ENCODE results near the gene QPRT.
"Not testable (repeated sequence)": the region's sequence is repeated elsewhere in the genome, so short reads cannot be mapped to it uniquely, and the experiment has no call there.

Gene QPRT

GRCh38 chr16:29650771-29651170, 28.2 kb upstream of the QPRT start:
- no peak overlapping the region for H3K4me3 Mint-ChIP-seq
- H3K27me3 Mint-ChIP-seq: no peaks in the 10 kb centered on the region
- H3K9me3 Mint-ChIP-seq: no peaks in the 10 kb centered on the region
- peak overlapping the region; percentile 79 for H3K27ac Mint-ChIP-seq
- intact Hi-C loops (cut with micrococcal nuclease): loop anchor here (10.0 kb wide), 1 partner anchor 54 kb away; no protein-coding TSS in a partner anchor
- H3K4me1 Mint-ChIP-seq (ENCODE audit: low read depth): peaks cover 53% of the 10 kb centered on the region
- H3K36me3 Mint-ChIP-seq (ENCODE audit: low read depth): no peaks in the 10 kb centered on the region

GRCh38 chr16:29651774-29652349, 27.1 kb upstream of the QPRT start:
- intact Hi-C loops (cut with micrococcal nuclease): loop anchor here (10.0 kb wide), 1 partner anchor 53 kb away; no protein-coding TSS in a partner anchor
- no peaks in the 10 kb centered on the region for H3K9me3 Mint-ChIP-seq

DNA sequence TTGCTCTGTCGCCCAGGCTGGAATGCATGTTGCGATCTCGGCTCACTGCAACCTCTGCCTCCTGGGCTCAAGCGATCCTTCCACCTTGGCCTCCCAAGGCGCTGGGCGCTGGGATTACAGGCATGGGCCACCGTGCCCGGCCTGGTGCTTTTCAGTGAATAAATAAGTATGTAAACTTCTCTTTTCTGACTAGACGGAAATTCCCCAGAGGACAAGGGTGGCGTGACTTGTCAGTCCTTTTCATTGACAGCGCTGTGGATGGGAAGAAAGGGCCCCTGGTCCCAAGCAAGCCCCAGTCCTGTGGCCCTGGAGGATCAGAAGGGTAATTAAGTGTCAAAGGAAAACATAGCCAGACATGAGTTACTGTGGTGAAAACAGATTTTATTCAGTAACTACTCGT, 25.5 kb upstream of the QPRT start:
- Mint-ChIP-seq H3K27me3 (no peaks in the 10 kb centered on the region), H3K9me3 (no peaks in the 10 kb centered on the region), H3K4me3 (peak overlapping the region; percentile 41), H3K36me3 (ENCODE audit: low read depth) (no peaks in the 10 kb centered on the region), H3K4me1 (ENCODE audit: low read depth) (peaks cover 51% of the 10 kb centered on the region), H3K27ac (peak overlapping the region; percentile 84)
- intact Hi-C loops (cut with micrococcal nuclease): loop anchor here (10.0 kb wide), 1 partner anchor 51 kb away; no protein-coding TSS in a partner anchor

More at GRCh38 chr16:29651774-29652349, 27.1 kb upstream of the QPRT start:
- Mint-ChIP-seq H3K27me3 (no peaks in the 10 kb centered on the region), H3K36me3 (ENCODE audit: low read depth) (no peaks in the 10 kb centered on the region), H3K27ac (peak overlapping the region; percentile 84), H3K4me3 (no peak overlapping the region), H3K4me1 (ENCODE audit: low read depth) (peaks cover 50% of the 10 kb centered on the region)

DNA sequence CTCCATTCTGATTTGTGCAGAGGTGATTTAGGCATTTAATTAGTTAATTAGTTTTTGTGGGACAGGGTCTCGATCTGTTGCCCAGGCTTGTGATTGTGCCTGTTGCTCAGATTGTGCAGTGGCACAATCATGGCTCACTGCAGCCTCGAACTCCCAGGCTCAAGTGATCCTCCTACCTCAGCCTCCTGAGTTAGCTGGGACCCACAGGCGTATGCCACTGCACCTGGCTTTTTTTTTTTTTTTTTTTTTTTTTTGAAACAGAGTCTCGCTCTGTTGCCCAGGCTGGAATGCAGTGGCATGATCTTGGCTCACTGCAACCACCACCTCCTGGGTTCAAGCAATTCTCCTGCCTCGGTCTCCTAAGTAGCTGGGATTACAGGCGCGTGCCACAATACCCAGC, 25.1 kb upstream of the QPRT start:
- peak overlapping the region; percentile 84 for H3K27ac Mint-ChIP-seq
- not testable (repeated sequence) for H3K36me3 Mint-ChIP-seq (ENCODE audit: low read depth); H3K4me3 Mint-ChIP-seq

GRCh38 chr16:29656688-29657523, 22.1 kb upstream of the QPRT start:
- Mint-ChIP-seq H3K36me3 (ENCODE audit: low read depth) (no peaks in the 10 kb centered on the region), H3K4me1 (ENCODE audit: low read depth) (peaks cover 49% of the 10 kb centered on the region), H3K27ac (peak overlapping the region; percentile 14), H3K9me3 (no peaks in the 10 kb centered on the region), H3K4me3 (no peak overlapping the region), H3K27me3 (no peaks in the 10 kb centered on the region)
- intact Hi-C loops (cut with micrococcal nuclease): loop anchor here (10.0 kb wide), 1 partner anchor 48 kb away; no protein-coding TSS in a partner anchor

More for the DNA sequence above, 25.1 kb upstream of the QPRT start:
- not testable (repeated sequence) for H3K9me3 Mint-ChIP-seq, H3K27me3 Mint-ChIP-seq
- H3K4me1 Mint-ChIP-seq (ENCODE audit: low read depth): peaks cover 54% of the 10 kb centered on the region
- intact Hi-C loops (cut with micrococcal nuclease): loop anchor here (10.0 kb wide), 1 partner anchor 51 kb away; no protein-coding TSS in a partner anchor

- peaks cover 9% of the 10 kb centered on the region for H3K36me3 Mint-ChIP-seq (ENCODE audit: low read depth)
- H3K27me3 Mint-ChIP-seq: no peaks in the 10 kb centered on the region
- H3K27ac Mint-ChIP-seq: no peak overlapping the region
- intact Hi-C loops (cut with micrococcal nuclease): loop anchor here (10.0 kb wide), 1 partner anchor 46 kb away; no protein-coding TSS in a partner anchor
- no peaks in the 10 kb centered on the region for H3K9me3 Mint-ChIP-seq
- peaks cover 56% of the 10 kb centered on the region for H3K4me1 Mint-ChIP-seq (ENCODE audit: low read depth)
- H3K4me3 Mint-ChIP-seq: no peak overlapping the region
Measured at GRCh38 chr16:29658705-29659104, 20.3 kb upstream of the QPRT start.

DNA sequence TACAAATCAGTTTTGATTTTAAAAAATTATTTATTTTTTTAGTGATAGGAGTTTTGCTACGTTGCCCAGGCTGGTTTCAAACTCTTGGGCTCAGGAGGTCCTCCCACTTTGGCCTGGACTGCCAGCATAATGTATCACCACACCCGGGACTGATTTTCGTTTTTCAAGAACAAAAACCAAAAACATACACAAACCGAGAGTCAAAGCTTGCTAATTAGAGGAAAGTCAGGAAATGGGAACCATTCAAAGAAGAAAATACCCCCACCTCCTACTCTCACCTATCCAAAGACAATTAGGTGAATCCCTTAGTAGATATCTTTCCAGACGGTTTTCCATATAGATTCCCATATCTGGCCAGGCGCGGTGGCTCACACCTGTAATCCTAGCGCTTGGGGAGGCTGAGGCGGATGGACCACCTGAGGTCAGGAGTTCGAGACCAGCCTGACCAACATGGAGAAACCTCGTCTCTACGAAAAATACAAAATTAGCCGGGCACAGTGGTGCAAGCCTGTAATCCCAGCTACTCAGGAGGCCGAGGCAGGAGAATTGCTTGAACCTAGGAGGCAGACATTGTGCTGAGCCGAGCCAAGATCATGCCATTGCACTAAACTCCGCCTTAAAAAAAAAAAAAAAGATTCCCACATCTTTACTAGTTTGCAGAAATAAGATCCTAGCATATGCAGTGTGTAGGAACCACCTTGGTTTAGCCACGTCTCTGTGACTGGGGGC, 16.8 kb upstream of the QPRT start:
- H3K27me3 Mint-ChIP-seq: no peaks in the 10 kb centered on the region
- H3K4me1 Mint-ChIP-seq (ENCODE audit: low read depth): peaks cover 71% of the 10 kb centered on the region
- H3K4me3 Mint-ChIP-seq: peak overlapping the region; percentile 89
- intact Hi-C loops (cut with micrococcal nuclease): no loop called here
- peaks cover 44% of the 10 kb centered on the region for H3K36me3 Mint-ChIP-seq (ENCODE audit: low read depth)
- peak overlapping the region; percentile 92 for H3K27ac Mint-ChIP-seq
- H3K9me3 Mint-ChIP-seq: no peaks in the 10 kb centered on the region

- H3K9me3 Mint-ChIP-seq: no peaks in the 10 kb centered on the region
- H3K4me3 Mint-ChIP-seq: peak overlapping the region; percentile 89
- intact Hi-C loops (cut with micrococcal nuclease): no loop called here
- H3K4me1 Mint-ChIP-seq (ENCODE audit: low read depth): peaks cover 76% of the 10 kb centered on the region
- H3K27me3 Mint-ChIP-seq: no peaks in the 10 kb centered on the region
- peaks cover 47% of the 10 kb centered on the region for H3K36me3 Mint-ChIP-seq (ENCODE audit: low read depth)
- peak overlapping the region; percentile 92 for H3K27ac Mint-ChIP-seq
Measured at GRCh38 chr16:29662729-29663015, 16.3 kb upstream of the QPRT start.

- H3K4me3 Mint-ChIP-seq: peak within 1 kb of the TSS; percentile 89
- peaks cover 53% of the 10 kb centered on the region for H3K36me3 Mint-ChIP-seq (ENCODE audit: low read depth)
- H3K9me3 Mint-ChIP-seq: no peaks in the 10 kb centered on the region
- peaks cover 80% of the 10 kb centered on the region for H3K4me1 Mint-ChIP-seq (ENCODE audit: low read depth)
- no peaks in the 10 kb centered on the region for H3K27me3 Mint-ChIP-seq
- peak within 1 kb of the TSS; percentile 92 for H3K27ac Mint-ChIP-seq
- intact Hi-C loops (cut with micrococcal nuclease): no loop called here
Measured at GRCh38 chr16:29663016-29663806, 15.8 kb upstream of the QPRT start, which contains the start of gene SPN. TSS of gene SPN (plus strand) at chr16:29663247. CDS start at chr16:29663729, 482 bp downstream.

- Mint-ChIP-seq H3K4me1 (ENCODE audit: low read depth) (peaks cover 78% of the 10 kb centered on the region), H3K9me3 (no peaks in the 10 kb centered on the region), H3K27me3 (no peaks in the 10 kb centered on the region), H3K27ac (peak overlapping the region; percentile 92), H3K4me3 (peak overlapping the region; percentile 89), H3K36me3 (ENCODE audit: low read depth) (peaks cover 57% of the 10 kb centered on the region)
- intact Hi-C loops (cut with micrococcal nuclease): no loop called here
Measured at GRCh38 chr16:29663807-29664090, 15.2 kb upstream of the QPRT start.

- Mint-ChIP-seq H3K27me3 (no peaks in the 10 kb centered on the region), H3K4me3 (peak overlapping the region; percentile 89), H3K9me3 (no peaks in the 10 kb centered on the region), H3K27ac (peak overlapping the region; percentile 92), H3K4me1 (ENCODE audit: low read depth) (peaks cover 73% of the 10 kb centered on the region), H3K36me3 (ENCODE audit: low read depth) (peaks cover 60% of the 10 kb centered on the region)
- intact Hi-C loops (cut with micrococcal nuclease): no loop called here
Measured at GRCh38 chr16:29664091-29664921, 14.7 kb upstream of the QPRT start.

DNA sequence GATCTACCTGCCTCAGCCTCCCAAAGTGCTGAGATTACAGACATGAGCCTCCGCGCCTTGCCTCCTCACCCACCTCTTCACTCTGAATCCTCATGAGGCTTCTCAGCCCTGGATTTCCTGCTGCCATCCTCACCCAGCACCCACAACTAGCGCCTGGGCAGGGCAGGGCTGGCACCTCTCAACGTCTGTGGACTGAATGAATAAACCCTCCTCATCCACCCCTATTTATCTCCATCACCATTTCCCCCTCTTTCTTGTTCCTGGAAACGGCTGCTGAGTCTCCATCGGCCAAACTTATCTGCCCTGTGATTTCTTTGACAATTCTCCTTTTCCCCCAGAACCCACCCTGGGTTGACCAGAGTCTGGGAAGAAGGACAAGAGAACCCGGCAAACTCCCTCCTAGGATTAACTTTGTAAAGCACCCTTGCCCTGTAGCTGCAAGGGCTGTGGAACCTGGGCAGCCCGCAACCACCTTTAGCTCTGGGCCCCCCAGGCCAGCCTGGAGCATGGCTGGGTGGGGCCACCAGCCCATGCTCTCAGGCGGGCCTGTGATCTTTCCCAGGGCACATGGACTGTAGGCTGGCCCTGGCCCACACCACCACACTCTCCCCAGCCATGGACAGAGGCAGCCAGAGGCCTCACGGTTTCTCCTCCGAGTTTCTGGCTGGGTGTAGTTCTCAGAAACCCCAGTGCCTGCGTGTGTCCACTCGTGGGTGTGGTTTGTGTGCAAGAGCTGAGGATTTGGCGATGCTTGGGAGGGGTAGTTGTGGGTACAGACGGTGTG, 13.5 kb upstream of the QPRT start:
- Mint-ChIP-seq H3K36me3 (ENCODE audit: low read depth) (peaks cover 68% of the 10 kb centered on the region), H3K27me3 (no peaks in the 10 kb centered on the region), H3K27ac (peak overlapping the region; percentile 92), H3K4me1 (ENCODE audit: low read depth) (peaks cover 77% of the 10 kb centered on the region), H3K4me3 (peak overlapping the region; percentile 89), H3K9me3 (no peaks in the 10 kb centered on the region)
- intact Hi-C loops (cut with micrococcal nuclease): no loop called here

Data from dendritic cell treated with granulocyte-macrophage colony-stimulating factor and Interleukin-4, amounts not matched to agents 40 ng/mL and 50 ng/mL, for 4 days (primary cell).